MM.1S (cell line): ENCODE measurements around the gene DLX5.

Experiments
- EZH2 ChIP-seq: fragments of 300-600 bp; sonication (generic); optimal IDR thresholded peaks from 2 replicates; pipeline ENCODE3; 2017; ENCODE audit warnings: low read depth, mild to moderate bottlenecking, antibody characterized with exemption, low read length, mixed read lengths
- TF ChIP-seq, protein P1 (sequence below): fragments of 300-600 bp; sonication (generic); IDR thresholded peaks from 2 replicates; pipeline ENCODE4 v1.5.1; 2016; ENCODE audit warnings: antibody characterized with exemption, low read length, mixed read lengths

DNA sequence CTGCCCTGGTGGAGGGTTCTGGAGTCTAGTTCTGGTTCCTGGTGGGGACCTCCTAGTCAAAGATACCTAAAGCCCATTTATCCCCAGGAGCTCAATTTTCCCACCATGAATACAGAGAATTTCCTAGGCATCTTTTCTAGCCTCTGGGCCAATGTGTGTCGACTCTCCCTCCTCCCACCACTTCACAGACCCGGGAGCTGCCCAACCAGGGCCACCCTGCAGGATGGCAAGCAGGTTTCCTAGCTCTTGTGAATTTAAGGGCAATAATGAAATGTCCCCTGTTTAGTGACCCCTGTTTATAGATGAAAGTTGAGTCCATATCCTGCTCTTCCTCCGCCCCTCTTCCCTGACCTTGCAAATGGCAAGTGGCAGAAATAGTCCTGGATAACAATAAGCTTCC lies 9.4 kb downstream of the DLX5 start:
- TF ChIP-seq, protein P1, sequence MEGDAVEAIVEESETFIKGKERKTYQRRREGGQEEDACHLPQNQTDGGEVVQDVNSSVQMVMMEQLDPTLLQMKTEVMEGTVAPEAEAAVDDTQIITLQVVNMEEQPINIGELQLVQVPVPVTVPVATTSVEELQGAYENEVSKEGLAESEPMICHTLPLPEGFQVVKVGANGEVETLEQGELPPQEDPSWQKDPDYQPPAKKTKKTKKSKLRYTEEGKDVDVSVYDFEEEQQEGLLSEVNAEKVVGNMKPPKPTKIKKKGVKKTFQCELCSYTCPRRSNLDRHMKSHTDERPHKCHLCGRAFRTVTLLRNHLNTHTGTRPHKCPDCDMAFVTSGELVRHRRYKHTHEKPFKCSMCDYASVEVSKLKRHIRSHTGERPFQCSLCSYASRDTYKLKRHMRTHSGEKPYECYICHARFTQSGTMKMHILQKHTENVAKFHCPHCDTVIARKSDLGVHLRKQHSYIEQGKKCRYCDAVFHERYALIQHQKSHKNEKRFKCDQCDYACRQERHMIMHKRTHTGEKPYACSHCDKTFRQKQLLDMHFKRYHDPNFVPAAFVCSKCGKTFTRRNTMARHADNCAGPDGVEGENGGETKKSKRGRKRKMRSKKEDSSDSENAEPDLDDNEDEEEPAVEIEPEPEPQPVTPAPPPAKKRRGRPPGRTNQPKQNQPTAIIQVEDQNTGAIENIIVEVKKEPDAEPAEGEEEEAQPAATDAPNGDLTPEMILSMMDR = no peak
- TF ChIP-seq EZH2 = no peak
